Loucy (cell line): ENCODE data around the gene NRG3.

Source experiments
- H2AFZ ChIP-seq: fragments of 200-600 bp; sonication (generic); 2 replicates; pipeline ENCODE4 v1.6.0; 2016; ENCODE audit warnings: antibody characterized with exemption, mild to moderate bottlenecking, low read length, moderate library complexity
- H3F3A ChIP-seq: fragments of 200-600 bp; 2 replicates; pipeline ENCODE4 v1.6.0; 2016; ENCODE audit warnings: antibody characterized with exemption, low read depth, mild to moderate bottlenecking
- H3K27me3 ChIP-seq: fragments of 200-600 bp; sonication (generic); 2 replicates; pipeline ENCODE4 v1.6.1; 2014; ENCODE audit warnings: low read length, mild to moderate bottlenecking; ENCODE audit not compliant: insufficient read depth, poor library complexity, severe bottlenecking
- H3K36me3 ChIP-seq: fragments of 200-600 bp; sonication (generic); 2 replicates; pipeline ENCODE4 v1.6.1; 2016; ENCODE audit warnings: low read length; ENCODE audit not compliant: insufficient read depth
- H3K4me1 ChIP-seq: fragments of 200-600 bp; sonication (generic); 2 replicates; pipeline ENCODE4 v1.5.1; 2014; ENCODE audit warnings: low read length, mild to moderate bottlenecking; ENCODE audit not compliant: insufficient read depth, poor library complexity, severe bottlenecking
- H3K4me2 ChIP-seq: fragments of 200-600 bp; sonication (generic); 2 replicates; pipeline ENCODE4 v1.6.0; 2014; ENCODE audit warnings: antibody characterized with exemption, low read length, low read depth, mild to moderate bottlenecking; ENCODE audit not compliant: poor library complexity, severe bottlenecking
- H3K4me3 ChIP-seq: fragments of 200-600 bp; sonication (generic); 2 replicates; pipeline ENCODE4 v1.5.1; 2014; ENCODE audit warnings: low read length, mild to moderate bottlenecking, mixed read lengths; ENCODE audit not compliant: poor library complexity, severe bottlenecking
- H3K79me2 ChIP-seq: fragments of 200-600 bp; sonication (generic); 2 replicates; pipeline ENCODE4 v1.6.1; 2014; ENCODE audit warnings: low read length; ENCODE audit not compliant: insufficient read depth
- H3K9ac ChIP-seq: fragments of 200-600 bp; sonication (generic); 2 replicates; pipeline ENCODE4 v1.6.0; 2014; ENCODE audit warnings: mild to moderate bottlenecking, low read depth, low read length, moderate library complexity; ENCODE audit not compliant: poor library complexity, severe bottlenecking
- H3K9me2 ChIP-seq: fragments of 200-600 bp; sonication (generic); replicated peaks from 2 replicates; pipeline ENCODE4 v1.6.1; 2016; ENCODE audit warnings: low read depth, low read length, mixed read lengths
- H3K9me3 ChIP-seq: fragments of 200-600 bp; sonication (generic); 2 replicates; pipeline ENCODE4 v1.6.1; 2014; ENCODE audit warnings: mild to moderate bottlenecking, antibody characterized with exemption, low read length, low read depth; ENCODE audit not compliant: insufficient read depth
- H4K20me1 ChIP-seq: fragments of 200-600 bp; sonication (generic); 2 replicates; pipeline ENCODE4 v1.6.0; 2014; ENCODE audit warnings: antibody characterized with exemption, low read length, mild to moderate bottlenecking; ENCODE audit not compliant: insufficient read depth, poor library complexity, severe bottlenecking
- CTCF ChIP-seq: fragments of 200-600 bp; sonication (generic); conservative IDR thresholded peaks from 2 replicates; pipeline ENCODE4 v1.5.1; 2014; ENCODE audit warnings: mild to moderate bottlenecking, antibody characterized with exemption, low read length
- EZH2phosphoT487 ChIP-seq: fragments of 200-600 bp; IDR thresholded peaks from 2 replicates; pipeline ENCODE4 v1.6.1; 2018; ENCODE audit warnings: antibody characterized with exemption, mild to moderate bottlenecking, moderate library complexity, borderline replicate concordance

NRG3 gene

DNA sequence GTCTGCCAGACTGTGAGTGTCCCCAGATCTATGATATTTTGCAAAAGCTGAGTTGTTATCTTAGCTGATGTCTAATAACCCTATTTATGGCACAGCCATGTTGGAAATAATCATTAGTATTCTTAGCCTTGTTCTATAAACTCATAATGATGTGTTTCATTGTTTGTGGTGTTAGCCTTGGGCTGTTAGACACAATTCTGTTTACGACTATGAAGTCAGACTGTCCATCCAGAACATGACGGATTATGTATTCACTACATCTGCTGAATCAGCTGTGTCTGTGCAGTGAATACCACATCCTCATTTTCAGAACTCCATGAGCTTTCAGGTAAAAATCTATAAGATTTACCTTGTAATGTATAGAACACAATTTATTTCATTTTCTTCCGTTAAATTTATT, 577.1 kb downstream of the NRG3 start:
- Histone ChIP-seq H3K9me3 (no peaks in the 10 kb centered on the region), H3K4me1 (no peaks in the 10 kb centered on the region), H3K4me3 (no peak overlapping the region), H3F3A (no peaks in the 10 kb centered on the region), H4K20me1 (no peaks in the 10 kb centered on the region), H3K36me3 (no peaks in the 10 kb centered on the region), H3K4me2 (no peak overlapping the region), H3K27me3 (no peaks in the 10 kb centered on the region), H3K79me2 (no peaks in the 10 kb centered on the region), H3K9me2 (no peaks in the 10 kb centered on the region), H2AFZ (no peak overlapping the region), H3K9ac (no peak overlapping the region)
- no peak for TF ChIP-seq EZH2phosphoT487
- TF ChIP-seq CTCF: no peak

DNA sequence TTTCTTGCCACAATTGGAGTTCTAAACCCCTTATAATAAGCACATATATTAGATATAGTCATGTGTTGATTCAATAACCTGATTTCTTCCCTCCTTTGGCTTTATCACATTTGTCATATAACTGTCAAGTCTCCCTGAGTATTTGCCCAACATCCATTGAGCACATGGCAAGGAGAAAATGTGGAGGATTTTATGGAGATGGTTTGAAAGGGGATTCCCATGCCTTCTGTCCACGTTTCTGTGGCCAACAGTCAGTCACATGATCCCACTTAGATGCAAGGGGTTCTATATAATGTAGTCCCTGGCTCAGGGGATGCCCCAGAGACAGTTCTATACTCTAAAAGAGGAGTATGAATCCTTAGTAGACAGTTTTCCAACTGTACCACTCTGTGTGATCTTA, 577.7 kb downstream of the NRG3 start:
- H3K79me2 ChIP-seq: no peaks in the 10 kb centered on the region
- no peak overlapping the region for H3K9ac ChIP-seq
- no peak overlapping the region for H2AFZ ChIP-seq
- no peaks in the 10 kb centered on the region for H3K9me3 ChIP-seq
- H3K4me3 ChIP-seq: no peak overlapping the region
- no peaks in the 10 kb centered on the region for H3K4me1 ChIP-seq
- H3K4me2 ChIP-seq: no peak overlapping the region
- TF ChIP-seq EZH2phosphoT487: no peak
- TF ChIP-seq CTCF: no peak
- H3F3A ChIP-seq: no peaks in the 10 kb centered on the region
- H3K36me3 ChIP-seq: no peaks in the 10 kb centered on the region
- H3K27me3 ChIP-seq: no peaks in the 10 kb centered on the region
- no peaks in the 10 kb centered on the region for H3K9me2 ChIP-seq
- H4K20me1 ChIP-seq: no peaks in the 10 kb centered on the region

DNA sequence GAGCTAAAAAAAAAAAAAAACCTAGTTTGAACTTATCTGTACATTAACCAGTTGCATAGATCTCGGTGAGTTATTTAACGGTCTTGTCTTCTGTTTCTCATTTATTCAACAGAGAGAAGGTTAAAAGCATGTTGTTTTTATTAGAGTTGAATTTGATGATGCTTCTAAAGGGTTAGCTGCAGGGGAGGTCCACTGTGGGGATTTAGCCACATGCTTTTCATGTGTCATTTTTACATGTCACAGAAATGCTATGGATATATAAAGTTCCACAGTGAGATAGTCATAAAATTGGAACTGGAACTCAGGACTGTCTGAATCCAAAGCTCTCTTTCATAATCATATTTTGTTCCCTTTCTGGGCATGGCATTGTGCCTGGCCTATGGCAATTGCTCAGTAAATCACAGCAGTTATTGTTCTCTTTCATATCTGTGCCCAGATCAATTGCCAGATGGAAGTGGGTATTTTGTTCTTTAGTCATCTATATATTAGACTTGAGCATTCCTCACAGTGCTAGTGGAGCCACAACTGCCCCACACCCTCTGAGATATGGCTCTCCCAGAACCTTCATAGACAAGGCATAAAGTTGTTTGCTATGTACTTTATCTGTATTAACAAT, 578.8 kb downstream of the NRG3 start:
- H3K4me3 ChIP-seq: no peak overlapping the region
- TF ChIP-seq EZH2phosphoT487: no peak
- no peak for TF ChIP-seq CTCF
- H3K9me2 ChIP-seq: no peaks in the 10 kb centered on the region
- H3K4me2 ChIP-seq: no peak overlapping the region
- no peak overlapping the region for H2AFZ ChIP-seq
- no peaks in the 10 kb centered on the region for H3K36me3 ChIP-seq
- no peaks in the 10 kb centered on the region for H3F3A ChIP-seq
- no peaks in the 10 kb centered on the region for H3K79me2 ChIP-seq
- H3K9me3 ChIP-seq: no peaks in the 10 kb centered on the region
- H4K20me1 ChIP-seq: no peaks in the 10 kb centered on the region
- no peak overlapping the region for H3K9ac ChIP-seq
- no peaks in the 10 kb centered on the region for H3K4me1 ChIP-seq
- no peaks in the 10 kb centered on the region for H3K27me3 ChIP-seq
